Femur (tissue), 1 donor: ENCODE measurements around the gene TDRD10.

Experiments used
- DNase-seq: peaks from one replicate; pipeline ENCODE4 v3.0.0-alpha.2; 2017

TDRD10 gene

DNA sequence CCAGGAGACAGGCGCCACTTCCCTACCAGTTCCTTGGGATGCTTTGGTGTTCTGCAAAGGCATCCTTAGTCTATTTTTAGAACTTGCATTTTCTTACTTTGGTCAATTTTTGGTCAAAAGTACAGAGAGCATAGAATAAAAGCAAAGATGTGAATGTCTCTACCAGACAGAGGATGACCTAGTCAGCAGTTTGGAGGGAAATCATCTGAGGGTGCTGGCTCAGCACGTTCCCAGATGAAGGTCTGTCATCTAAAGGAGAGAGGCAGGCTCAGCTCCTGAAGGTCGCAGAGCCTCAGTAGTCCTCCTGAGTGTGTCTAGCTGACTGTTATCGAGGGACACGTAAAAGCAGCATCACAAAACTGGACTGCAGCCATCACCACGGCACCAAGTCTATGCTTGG is 80.9 kb downstream of the TDRD10 start:
- DNase-seq = no peak

DNA sequence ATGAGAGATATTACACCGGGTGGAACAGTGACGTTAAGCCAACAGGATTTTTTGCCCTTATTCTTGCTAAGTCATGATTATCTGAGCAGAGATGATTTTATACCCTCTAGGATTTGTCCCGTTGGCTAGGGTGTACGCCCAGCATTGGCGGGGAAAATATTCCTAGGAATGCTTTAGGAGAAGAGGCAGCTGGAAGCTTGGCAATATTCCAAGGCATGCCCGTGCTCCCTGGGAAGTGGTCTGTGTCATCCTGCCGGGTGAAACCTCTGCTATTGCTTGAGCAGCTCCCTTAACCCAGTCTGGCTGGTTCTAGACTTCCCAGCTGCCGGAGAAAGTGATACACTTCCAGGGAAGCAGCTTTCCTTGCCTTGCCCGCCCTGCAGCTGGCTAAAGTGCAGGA is 81.8 kb downstream of the TDRD10 start:
- peak; percentile 38 for DNase-seq

DNA sequence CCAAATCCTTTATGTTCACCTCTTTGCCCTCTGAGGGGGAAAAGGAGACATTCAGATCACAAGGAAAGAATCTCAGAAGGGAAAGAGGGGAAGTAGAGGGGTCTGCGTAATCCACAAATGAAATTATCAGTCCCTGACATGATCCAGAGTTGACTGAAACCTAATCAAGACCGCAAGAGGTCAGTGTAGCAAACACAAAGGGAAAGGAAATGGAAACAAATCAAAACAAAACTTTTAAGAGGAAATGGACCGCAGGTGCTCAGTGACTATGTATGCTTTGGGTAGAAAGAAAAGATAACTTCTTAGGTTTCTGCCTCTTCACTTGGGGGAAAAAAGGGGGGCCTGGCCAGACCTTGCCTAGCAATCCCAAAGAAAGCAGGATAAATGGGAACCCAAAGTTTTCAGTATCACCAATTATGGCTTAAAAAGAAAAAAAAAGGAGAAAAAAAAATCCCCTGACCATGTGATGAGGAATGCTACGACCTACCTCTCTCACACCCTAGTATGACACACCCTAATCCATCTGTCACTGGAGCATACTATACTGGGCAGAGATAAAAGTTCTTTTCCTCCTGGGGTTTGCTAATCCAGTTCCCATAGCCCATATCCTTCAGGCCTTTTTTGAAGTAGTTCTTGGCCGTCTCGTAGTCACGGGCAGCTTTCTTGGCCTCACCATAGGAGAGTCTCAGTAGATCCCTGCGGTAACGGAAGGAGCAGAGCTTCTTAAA is 82.4 kb downstream of the TDRD10 start:
- no peak for DNase-seq

DNA sequence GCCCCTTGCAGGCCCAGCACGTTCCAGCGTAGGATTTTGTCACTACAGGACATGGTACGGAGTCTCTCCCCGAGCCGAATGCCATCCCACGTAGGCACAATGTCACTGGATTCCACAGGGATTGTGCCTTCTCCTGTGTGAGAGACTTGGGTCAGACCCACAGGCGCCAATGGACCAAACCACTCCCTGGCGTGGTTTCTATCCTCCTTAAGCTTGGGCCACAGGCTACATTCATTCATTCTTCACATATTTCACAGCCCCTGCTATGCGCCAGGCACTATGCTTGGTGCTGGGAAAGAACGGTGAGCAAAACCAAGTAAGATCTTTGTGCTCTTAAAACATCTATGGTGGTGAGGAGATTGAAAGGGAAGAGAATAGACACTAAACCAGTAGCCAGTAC is 84.2 kb downstream of the TDRD10 start:
- no peak for DNase-seq

DNA sequence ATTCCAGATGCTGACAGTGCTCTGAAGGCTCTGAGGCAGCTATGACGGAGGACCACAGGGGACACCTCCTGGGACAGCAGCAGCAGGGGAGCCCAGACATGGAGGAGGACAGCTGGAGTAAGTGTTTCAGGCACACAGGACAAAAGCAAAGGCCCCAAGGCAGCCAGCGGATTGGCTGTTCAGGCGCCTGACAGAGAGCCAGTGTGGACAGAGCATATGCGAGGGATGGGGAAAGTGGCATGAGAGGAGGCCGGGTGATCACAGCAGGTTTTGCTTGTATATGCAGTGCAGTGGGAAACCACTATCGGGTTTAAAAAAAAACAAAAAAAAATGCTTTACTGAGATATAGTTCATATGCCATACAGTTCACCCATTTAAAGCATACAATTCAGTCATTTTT is 84.6 kb downstream of the TDRD10 start:
- DNase-seq = no peak

DNA sequence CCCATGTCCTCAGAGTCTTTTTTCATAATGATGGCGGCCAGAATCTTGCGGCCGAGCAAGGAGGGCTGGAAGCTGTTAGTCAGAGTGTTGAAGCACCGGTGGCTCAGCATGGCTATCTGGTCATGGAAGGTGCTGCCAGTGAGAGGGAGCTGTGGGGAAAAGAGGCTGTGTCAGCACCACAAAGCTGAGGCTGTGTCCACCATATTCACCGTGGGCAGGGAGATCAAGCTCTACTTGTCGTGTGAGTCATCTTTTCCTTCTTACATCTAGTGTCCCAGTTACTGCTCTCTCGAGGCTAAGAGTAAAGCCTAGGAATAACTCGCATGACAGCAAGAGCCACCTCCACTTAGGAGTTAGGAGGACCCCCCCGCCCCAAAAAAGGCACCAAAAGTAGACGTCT is 87.8 kb downstream of the TDRD10 start:
- DNase-seq = no peak

DNA sequence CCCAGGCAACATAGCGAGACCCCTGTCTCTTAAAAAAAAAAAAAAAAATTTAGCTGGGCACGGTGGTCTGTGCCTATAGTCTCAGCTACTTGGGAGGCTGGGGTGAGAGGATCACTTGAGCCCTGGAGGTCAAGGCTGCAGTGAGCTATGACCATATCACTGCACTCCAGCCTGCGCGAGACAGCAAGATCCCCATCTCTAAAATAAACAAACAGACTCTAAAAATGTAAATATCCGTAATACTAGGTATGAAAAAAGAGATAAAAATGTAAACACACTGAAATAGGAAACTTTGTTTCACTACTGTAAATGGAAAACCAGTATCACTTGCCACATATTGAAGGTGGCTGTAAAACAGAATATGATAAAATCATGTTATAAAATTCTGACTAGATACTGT is 88.7 kb downstream of the TDRD10 start:
- no peak for DNase-seq

DNA sequence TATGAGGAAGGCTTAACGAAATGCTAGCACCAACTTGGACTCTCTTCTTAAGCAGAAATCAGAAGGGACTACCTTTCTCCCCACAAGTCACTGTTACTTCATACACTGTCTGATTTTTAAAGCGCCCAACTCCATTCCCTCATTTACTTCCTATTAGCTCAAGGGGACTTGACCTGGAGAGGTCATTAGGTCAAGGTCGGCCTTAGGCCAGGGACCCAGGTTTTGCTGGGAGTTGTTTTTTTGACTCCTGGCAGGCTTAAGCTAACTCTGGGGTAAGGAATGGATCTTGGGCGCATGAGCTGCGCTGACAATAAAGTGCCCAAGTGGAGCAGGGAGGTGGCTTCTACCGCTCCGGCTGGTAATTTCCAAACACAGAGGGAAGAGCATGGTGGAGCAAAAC is 89.2 kb downstream of the TDRD10 start:
- DNase-seq = no peak

DNA sequence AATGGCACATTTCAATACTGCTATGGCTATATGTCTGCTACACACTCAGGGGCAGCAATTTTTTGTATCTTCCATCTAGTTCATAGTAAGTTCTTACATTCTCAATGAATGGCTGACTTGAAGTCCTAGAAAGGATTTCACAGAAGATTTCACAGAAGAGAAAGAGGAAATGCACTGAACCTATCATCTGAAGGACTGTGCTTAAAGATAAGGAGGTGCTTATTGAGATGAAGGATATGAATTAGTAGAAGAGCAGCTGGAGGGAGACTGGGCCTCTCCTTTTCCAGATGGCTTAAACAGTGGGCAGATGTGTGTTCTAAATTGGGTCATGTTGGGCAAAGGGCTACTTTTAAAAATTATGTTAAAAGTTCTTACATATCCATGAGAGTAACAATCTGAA is 91.4 kb downstream of the TDRD10 start:
- no peak for DNase-seq

DNA sequence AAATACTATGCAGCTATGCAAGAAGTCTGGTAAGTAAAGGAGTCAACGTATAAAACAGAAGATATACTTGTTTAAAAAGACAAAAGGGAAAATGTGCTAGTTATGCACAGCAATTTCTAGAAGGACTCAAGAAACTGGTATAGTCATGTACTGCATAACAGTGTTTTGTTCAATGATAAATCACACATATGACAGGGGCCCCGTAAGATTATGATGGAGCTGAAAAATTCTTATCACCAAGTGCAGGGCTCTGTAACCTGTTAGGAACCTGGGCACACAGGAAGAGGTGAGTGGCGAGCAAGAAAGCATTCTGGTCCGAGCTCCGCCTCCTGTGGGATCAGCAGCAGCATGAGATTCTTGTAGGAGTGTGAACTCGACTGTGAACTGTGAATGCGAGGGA is 92.8 kb downstream of the TDRD10 start:
- no peak for DNase-seq

DNA sequence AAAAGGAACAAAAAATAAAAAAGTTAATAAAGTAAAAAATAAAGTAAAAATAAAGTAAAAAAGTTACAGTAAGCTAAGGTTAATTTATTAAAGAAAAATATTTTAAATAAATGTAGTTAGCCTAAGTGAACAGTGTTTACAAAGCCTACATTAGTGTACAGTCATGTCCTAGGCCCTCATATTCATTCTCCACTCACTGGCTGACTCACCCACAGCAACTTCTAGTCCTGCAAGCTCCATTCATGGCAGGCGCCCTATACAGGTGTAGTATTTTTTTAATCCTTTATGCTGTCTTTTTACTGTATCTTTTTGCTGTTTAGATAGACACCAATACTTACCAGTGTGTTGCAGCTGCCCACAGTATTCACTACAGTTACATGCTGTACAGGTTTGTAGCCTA is 93.6 kb downstream of the TDRD10 start:
- DNase-seq = no peak
